ENCODE results near the gene CREBBP.

- TF ChIP-seq CTCF (IDR thresholded peaks at IDR 0.05 in 8 of 11, conservative IDR thresholded peaks at IDR 0.05 in 3 of 11) (no peak), POLR2A (IDR thresholded peaks at IDR 0.05) (no peak)
Measured at GRCh38 chr16:3781421-3781820, 99.1 kb downstream of the CREBBP start.
